ENCODE results near the gene GPI. TPM values are rescaled to one million over a fixed set of nuclear protein-coding genes. Genes with fewer than 3 reads are reported as not detected.

GPI gene
- total and polyA plus RNA-seq, 2 of the 8 experiments (the other 6 are each of a cell fraction or from before 2014, with no cell fraction given), result 171 to 360 TPM

DNA sequence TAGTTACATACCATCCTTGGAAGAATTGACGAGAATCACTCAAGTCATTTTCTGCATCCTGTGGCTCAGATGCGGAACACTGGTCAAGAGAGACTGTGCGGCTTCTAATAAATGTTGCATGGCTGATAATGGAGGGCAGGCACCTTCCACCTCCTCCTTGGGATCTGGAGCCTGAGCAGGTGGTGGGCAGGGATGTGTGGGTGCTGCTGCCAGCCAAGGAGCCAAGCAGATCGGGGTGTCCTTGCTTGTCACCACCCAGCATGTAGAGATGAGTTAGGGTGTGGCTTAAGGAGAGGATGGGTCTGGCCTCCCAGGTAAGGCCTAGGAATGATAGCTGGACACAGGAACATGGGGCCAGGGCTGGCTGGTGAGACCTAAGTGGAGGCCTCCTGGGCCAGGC is 17.5 kb downstream of the GPI start:
- no peak overlapping the region for H3K27ac ChIP-seq (ENCODE audit: low read depth, low read length)
- no peak overlapping the region for H2BK5ac ChIP-seq (ENCODE audit: low read depth, low read length)
- H3K23me2 ChIP-seq (ENCODE audit: low read depth, low read length), result 0 out of 2 replicates have a peak, but pooled peaks cover 2% of the 10 kb centered on the region
- no peak overlapping the region for H3K14ac ChIP-seq (ENCODE audit: insufficient read length)
- no peaks in the 10 kb centered on the region for H3K9me3 ChIP-seq (ENCODE audit: insufficient read depth in 2 of 2, low read depth in 1 of 2, low read length in 1 of 2)
- DNase-seq (ENCODE audit: low read depth in 1 of 2, low spot score in 2 of 2) (no peak), FAIRE-seq (no peak)
- H3K36me3 ChIP-seq (ENCODE audit: control insufficient read depth in 2 of 4, insufficient read depth in 4 of 4, low read length in 3 of 4), result peaks cover 52 to 84% (median 77%) of the 10 kb centered on the region in 4 experiments
- CTCF ChIA-PET (ENCODE audit: partially characterized antibody), result interaction anchor here (1.2 kb wide), 1 partner anchor 48 kb away, joined by 3 read pairs; no protein-coding TSS in a partner anchor
- H2AFZ ChIP-seq (ENCODE audit: low read length), result no peak overlapping the region
- no peak overlapping the region for H3K23ac ChIP-seq (ENCODE audit: insufficient read length)
- H2BK120ac ChIP-seq (replicated peaks; ENCODE audit: low read depth, low read length), result no peak overlapping the region
- no peak overlapping the region for H2BK15ac ChIP-seq (ENCODE audit: low read length)
- no peaks in the 10 kb centered on the region for H3K4me1 ChIP-seq (replicated peaks in 1 of 4; ENCODE audit: control insufficient read depth in 3 of 4, insufficient read depth in 4 of 4, low read length in 3 of 4)
- no peak overlapping the region for H2BK20ac ChIP-seq (ENCODE audit: low read length)
- H3K56ac ChIP-seq (replicated peaks; ENCODE audit: insufficient read length, low read depth, low read length), result no peak overlapping the region
- H4K8ac ChIP-seq (ENCODE audit: extremely low read depth, insufficient read depth, low read length), result no peak overlapping the region
- H3K4me3 ChIP-seq (ENCODE audit: extremely low read depth in 1 of 4, insufficient read depth in 2 of 4, low read depth in 3 of 4, low read length in 4 of 4), result no peak overlapping the region
- H3K9ac ChIP-seq (replicated peaks in 1 of 4; ENCODE audit: extremely low read depth in 1 of 4, low read depth in 3 of 4, low read length in 3 of 4), result no peak overlapping the region
- peaks cover 2% of the 10 kb centered on the region; the same call in 1 of the 2 replicates for H3K79me1 ChIP-seq (ENCODE audit: low read depth, low read length)
- peaks cover 1 to 37% of the 10 kb centered on the region in 2 experiments for H4K20me1 ChIP-seq (replicated peaks in 1 of 2; ENCODE audit: control insufficient read depth in 1 of 2, insufficient read depth in 2 of 2, low read length in 2 of 2)
- H3K27me3 ChIP-seq (replicated peaks in 1 of 4; ENCODE audit: control insufficient read depth in 3 of 4, extremely low read depth in 1 of 4, insufficient read depth in 3 of 4, low read length in 3 of 4), result no peaks in the 10 kb centered on the region
- no peak overlapping the region for H3K18ac ChIP-seq (ENCODE audit: extremely low read depth, low read length)
- POLR2A ChIA-PET (ENCODE audit: partially characterized antibody), result interaction anchor here (1.0 to 2.6 kb wide), 4 partner anchors 11 to 45 kb away, joined by 4 to 7 read pairs (median 6); partner anchors contain the start of gene UBA2
- no peak overlapping the region for H2BK12ac ChIP-seq (ENCODE audit: low read depth, low read length)
- no peak overlapping the region for H4K5ac ChIP-seq (ENCODE audit: insufficient read length, low read depth, low read length)
- no peak overlapping the region for H2AK5ac ChIP-seq (ENCODE audit: low read depth, low read length)
- WGBS, 2 experiments (ENCODE audit: extremely low coverage in 1 of 2, insufficient coverage in 1 of 2, insufficient read length in 1 of 2, insufficient replicate concordance in 2 of 2, low coverage in 1 of 2, low lambda C conversion rate in 2 of 2, missing lambda C conversion rate in 1 of 2), result 91% methylated on average over 4 of the region's 4 CpGs; no CpG with 5 or more reads in 1 of the 2 experiments
- H3K4me2 ChIP-seq (ENCODE audit: insufficient read depth in 1 of 2, low read depth in 2 of 2, low read length in 2 of 2), result no peak overlapping the region
- no peaks in the 10 kb centered on the region; a peak in 1 of 4 replicates for H3K79me2 ChIP-seq (ENCODE audit: control insufficient read depth in 1 of 2, insufficient read depth in 2 of 2, low read length in 2 of 2)
- no peak overlapping the region for H4K91ac ChIP-seq (replicated peaks; ENCODE audit: insufficient read length, low read length)
- H3K4ac ChIP-seq (replicated peaks; ENCODE audit: insufficient read length, low read depth, low read length), result no peak overlapping the region
- TF ChIP-seq CHD1 (IDR thresholded peaks at IDR 0.05; ENCODE audit: low read depth, low read length), result no peak
- TF ChIP-seq, protein P1, sequence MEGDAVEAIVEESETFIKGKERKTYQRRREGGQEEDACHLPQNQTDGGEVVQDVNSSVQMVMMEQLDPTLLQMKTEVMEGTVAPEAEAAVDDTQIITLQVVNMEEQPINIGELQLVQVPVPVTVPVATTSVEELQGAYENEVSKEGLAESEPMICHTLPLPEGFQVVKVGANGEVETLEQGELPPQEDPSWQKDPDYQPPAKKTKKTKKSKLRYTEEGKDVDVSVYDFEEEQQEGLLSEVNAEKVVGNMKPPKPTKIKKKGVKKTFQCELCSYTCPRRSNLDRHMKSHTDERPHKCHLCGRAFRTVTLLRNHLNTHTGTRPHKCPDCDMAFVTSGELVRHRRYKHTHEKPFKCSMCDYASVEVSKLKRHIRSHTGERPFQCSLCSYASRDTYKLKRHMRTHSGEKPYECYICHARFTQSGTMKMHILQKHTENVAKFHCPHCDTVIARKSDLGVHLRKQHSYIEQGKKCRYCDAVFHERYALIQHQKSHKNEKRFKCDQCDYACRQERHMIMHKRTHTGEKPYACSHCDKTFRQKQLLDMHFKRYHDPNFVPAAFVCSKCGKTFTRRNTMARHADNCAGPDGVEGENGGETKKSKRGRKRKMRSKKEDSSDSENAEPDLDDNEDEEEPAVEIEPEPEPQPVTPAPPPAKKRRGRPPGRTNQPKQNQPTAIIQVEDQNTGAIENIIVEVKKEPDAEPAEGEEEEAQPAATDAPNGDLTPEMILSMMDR (IDR thresholded peaks at IDR 0.05; ENCODE audit: control extremely low read depth in 1 of 3, insufficient read depth in 1 of 3, low read depth in 1 of 3, low read length in 3 of 3), result no peak
- TF ChIP-seq GABPA (IDR thresholded peaks at IDR 0.05; ENCODE audit: borderline replicate concordance, insufficient read depth, low read length), result no peak
- TF ChIP-seq JUN (IDR thresholded peaks at IDR 0.05; ENCODE audit: low read depth, low read length), result no peak
- no peak for TF ChIP-seq TAF1 (IDR thresholded peaks at IDR 0.05; ENCODE audit: low read depth, low read length)
- TF ChIP-seq CTBP2 (IDR thresholded peaks at IDR 0.05; ENCODE audit: borderline replicate concordance, insufficient read depth, insufficient read length, low read length), result no peak
- no peak for TF ChIP-seq SUZ12 (IDR thresholded peaks at IDR 0.05; ENCODE audit: low read length)
- no peak for TF ChIP-seq FOSL1 (IDR thresholded peaks at IDR 0.05; ENCODE audit: insufficient read depth, low read depth, low read length)
- no peak for TF ChIP-seq CEBPB (IDR thresholded peaks at IDR 0.05; ENCODE audit: low read depth, low read length)
- TF ChIP-seq TCF12 (IDR thresholded peaks at IDR 0.05; ENCODE audit: low read depth, low read length), result no peak
- TF ChIP-seq HDAC2 (IDR thresholded peaks at IDR 0.05; ENCODE audit: borderline replicate concordance in 1 of 2, low read depth in 2 of 2, low read length in 2 of 2), result no peak
